GM18909 (cell line): ENCODE data around the gene IL11.

Experiments used
- ATAC-seq: cut with Tn5 transposase; IDR thresholded peaks from one replicate; pipeline ENCODE4 v1.9.1; 2021; ENCODE audit warnings: mild to moderate bottlenecking; ENCODE audit not compliant: unreplicated experiment, poor library complexity

The IL11 gene

DNA sequence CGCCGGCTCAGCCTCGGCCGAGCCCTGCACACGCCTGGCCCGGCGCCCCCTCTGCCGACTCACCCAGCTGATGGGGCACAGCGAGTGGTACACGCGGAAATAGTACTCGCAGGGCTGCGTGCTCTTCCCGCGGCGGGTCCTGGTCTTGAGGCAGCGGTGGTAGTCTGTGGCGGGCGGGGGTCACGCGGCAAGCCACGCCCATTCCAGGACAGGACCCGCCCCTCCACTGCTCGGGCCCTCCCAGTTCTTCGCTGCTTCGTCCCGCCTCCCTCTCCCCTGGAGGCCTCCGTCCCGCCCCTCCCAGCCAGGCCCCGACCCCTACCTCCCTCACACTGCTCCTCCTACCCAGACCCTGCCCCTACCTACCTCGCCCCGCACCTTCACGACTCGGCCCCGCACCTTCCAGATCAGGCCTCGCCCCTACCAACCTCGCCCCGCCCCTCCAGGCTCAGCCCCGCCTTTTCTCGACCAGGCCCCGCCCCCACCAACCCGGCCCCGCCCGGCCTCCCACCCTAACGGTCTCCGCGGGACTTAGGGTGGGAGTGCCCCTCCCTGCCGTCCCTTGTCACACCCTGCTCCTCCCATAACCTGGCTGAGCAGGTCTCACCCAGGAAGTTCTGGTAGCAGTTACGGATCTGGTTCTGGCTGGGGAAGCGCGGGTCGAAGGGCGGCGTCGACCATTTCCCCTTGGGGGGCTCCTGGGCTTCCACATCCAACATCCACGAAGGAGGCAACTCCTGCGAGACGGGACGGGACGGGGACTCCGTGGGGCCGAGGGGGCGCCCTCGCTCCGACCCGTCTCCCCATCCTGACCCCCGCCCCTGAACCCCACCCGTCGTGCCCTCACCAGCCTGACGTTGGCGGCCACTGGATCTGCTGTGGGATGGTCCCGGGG is 16.2 kb downstream of the IL11 start:
- no peak for ATAC-seq

GRCh38 chr19:55353356-55353802 is 16.9 kb downstream of the IL11 start:
- no peak for ATAC-seq

GRCh38 chr19:55352549-55353145 is 17.6 kb downstream of the IL11 start:
- no peak for ATAC-seq

DNA sequence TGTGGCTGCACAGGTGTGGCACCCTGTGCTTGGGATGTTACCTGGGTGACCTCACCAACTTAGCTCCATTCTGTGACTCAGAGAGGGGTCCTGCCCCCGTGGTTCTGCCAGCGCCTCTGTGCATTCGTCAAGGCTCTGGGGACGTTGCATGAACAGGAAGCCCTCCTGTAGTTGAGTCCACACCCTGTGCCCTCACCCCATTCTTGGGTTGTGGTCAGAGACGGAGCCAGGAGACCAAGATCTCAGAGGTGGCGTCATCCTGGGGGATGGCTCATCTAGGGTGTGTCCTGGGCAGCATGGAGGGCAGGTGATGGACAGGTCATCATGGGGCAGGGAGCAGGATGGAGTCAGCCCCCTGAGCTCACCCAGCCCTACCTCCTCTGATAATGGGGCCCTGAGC is 18.2 kb downstream of the IL11 start:
- ATAC-seq, result no peak

- ATAC-seq, result no peak
These were observed 19.5 kb downstream of the IL11 start for GRCh38 chr19:55350620-55351315.

DNA sequence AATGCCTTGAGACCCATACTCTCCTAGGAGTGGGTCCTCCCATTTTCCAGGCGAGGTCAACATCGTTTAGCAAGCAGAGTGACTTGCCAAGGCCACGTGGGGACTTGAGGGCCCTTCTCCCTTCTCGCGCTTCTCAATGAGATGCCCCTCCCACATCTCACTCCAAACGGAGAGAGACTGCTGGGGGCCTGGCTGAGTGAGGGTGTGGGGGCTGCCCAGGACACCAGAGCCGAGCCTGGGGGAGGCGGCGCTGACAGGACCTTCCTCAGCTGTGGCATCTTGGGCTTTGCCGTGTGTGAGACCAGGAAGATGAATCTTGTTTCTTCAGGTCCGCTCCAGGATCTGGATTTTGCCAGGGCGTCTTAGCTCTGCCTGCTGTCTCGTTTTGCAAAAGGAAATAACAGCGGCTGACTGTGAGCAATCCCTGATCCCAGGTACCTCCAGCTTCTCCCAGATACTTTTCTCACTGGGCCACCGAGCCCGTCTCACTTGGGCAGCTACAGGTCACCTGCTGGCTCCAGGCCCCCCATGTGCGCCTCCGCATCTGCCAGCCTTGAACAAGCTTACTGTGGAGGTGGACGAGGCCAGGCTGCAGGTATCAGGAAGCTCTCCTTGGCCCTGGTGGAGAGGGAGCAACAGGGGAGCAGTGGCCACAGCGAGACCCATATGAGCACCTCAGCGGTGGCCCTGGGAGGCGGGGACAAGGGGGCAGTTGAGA is 21.8 kb downstream of the IL11 start:
- ATAC-seq, result no peak

GRCh38 chr19:55347442-55348009 is 22.7 kb downstream of the IL11 start:
- ATAC-seq, result no peak

DNA sequence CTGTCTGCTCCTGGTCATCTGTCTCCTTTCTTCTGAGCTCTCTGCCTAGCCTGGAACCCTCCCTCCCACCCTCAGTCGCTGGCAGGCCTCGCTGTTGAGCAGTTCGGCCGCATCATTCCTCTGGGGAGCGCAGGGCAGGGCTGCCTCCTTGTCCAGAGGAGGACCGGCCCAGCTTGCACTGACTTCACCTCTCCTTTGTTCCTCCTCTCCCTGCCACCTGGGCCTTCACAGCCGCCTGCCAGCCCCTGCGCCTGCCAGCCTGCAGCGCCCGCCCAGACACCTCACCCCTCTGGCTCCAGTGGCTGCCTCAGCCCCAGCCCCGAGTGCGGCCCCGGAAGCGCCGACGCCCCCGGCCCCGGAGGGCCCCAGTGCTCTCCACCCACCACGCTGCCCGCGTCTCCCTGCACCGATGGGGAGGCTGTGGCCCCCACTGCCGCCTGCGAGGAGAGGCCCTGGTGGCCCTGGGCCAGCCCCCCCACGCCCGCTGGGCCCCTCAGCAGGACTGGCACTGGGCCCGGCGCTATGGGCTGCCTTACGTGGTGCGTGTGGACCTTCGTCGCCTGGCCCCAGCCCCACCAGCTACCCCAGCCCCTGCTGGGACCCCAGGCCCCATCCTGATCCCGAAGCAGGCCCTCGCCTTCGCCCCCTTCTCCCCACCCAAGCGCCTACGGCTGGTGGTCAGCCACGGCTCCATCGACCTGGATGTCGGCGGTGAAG is 23.4 kb downstream of the IL11 start:
- ATAC-seq, result no peak

- ATAC-seq, result no peak
These were observed 24.2 kb downstream of the IL11 start for GRCh38 chr19:55345818-55346724.

GRCh38 chr19:55345101-55345817 is 25.0 kb downstream of the IL11 start:
- ATAC-seq, result no peak

- ATAC-seq, result no peak
These were observed 25.8 kb downstream of the IL11 start for GRCh38 chr19:55344444-55344843.

- no peak for ATAC-seq
These were observed 28.4 kb downstream of the IL11 start for GRCh38 chr19:55341595-55342531.

DNA sequence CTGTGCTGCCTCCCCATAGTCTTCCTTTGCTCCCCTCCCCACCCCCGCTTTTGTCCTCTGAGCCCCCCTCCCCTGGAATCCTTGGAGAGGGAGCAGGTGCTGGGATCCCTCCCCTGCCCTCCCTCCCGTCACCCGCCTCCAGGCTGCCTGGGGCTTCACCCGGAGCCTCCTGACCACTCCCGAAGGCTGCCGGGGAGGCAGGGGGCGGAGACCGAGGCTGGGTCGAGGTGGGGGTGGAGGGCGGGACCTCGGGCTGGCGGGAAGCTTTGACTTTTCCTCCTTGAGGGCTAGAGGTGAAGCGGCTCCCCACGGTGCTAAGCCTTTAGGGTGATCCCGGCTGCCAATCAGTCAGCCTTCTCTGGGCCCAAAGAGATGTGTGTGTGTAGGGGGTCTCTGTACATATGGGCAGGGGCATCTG is 29.1 kb downstream of the IL11 start:
- ATAC-seq, result no peak

GRCh38 chr19:55340784-55341147 is 29.5 kb downstream of the IL11 start:
- no peak for ATAC-seq

- no peak for ATAC-seq
These were observed 30.1 kb downstream of the IL11 start for GRCh38 chr19:55339889-55340783.
